H9 (cell line): Measurements from ENCODE around the gene RBSN. TPM values are rescaled to one million over a fixed set of nuclear protein-coding genes. Genes with fewer than 3 reads are reported as not detected.

Experiments used
- DNase-seq: peaks from one replicate; pipeline ENCODE4 v3.0.0-alpha.2; 2017
- H2AFZ ChIP-seq: one replicate; pipeline ENCODE4 v1.6.1; 2013; ENCODE audit warnings: mild to moderate bottlenecking, low read length, control low read depth, moderate library complexity
- H2AK5ac ChIP-seq: 2 replicates; pipeline ENCODE4 v1.6.1; 2013; ENCODE audit warnings: low read length, control low read depth, mixed read lengths; ENCODE audit not compliant: insufficient read length
- H2BK120ac ChIP-seq: one replicate; pipeline ENCODE4 v1.6.1; 2013; ENCODE audit warnings: low read depth, mild to moderate bottlenecking, low read length, control low read depth, inconsistent platforms; ENCODE audit not compliant: poor library complexity, severe bottlenecking
- H2BK12ac ChIP-seq: 2 replicates; pipeline ENCODE4 v1.6.1; 2013; ENCODE audit warnings: low read length, control low read depth, mixed read lengths, low read depth; ENCODE audit not compliant: insufficient read length
- H2BK15ac ChIP-seq: 2 replicates; pipeline ENCODE4 v1.6.1; 2013; ENCODE audit warnings: low read depth, low read length, control low read depth
- H2BK20ac ChIP-seq: one replicate; pipeline ENCODE4 v1.6.1; 2013; ENCODE audit warnings: low read depth, mild to moderate bottlenecking, low read length, control low read depth, inconsistent platforms; ENCODE audit not compliant: poor library complexity, severe bottlenecking
- H2BK5ac ChIP-seq: 2 replicates; pipeline ENCODE4 v1.6.1; 2013; ENCODE audit warnings: low read length, control low read depth, mixed read lengths; ENCODE audit not compliant: insufficient read length
- H3K14ac ChIP-seq: 2 replicates; pipeline ENCODE4 v1.6.1; 2013; ENCODE audit warnings: low read length, control low read depth; ENCODE audit not compliant: insufficient read depth
- H3K18ac ChIP-seq: 2 replicates; pipeline ENCODE4 v1.6.1; 2013; ENCODE audit warnings: low read depth, mild to moderate bottlenecking, mixed read lengths, low read length, control low read depth; ENCODE audit not compliant: insufficient read length
- H3K23ac ChIP-seq: 2 replicates; pipeline ENCODE4 v1.6.1; 2013; ENCODE audit warnings: low read length, control low read depth, mixed read lengths, low read depth; ENCODE audit not compliant: insufficient read length
- H3K23me2 ChIP-seq: 2 replicates; pipeline ENCODE4 v1.6.1; 2013; ENCODE audit warnings: low read depth, mild to moderate bottlenecking, mixed read lengths, low read length, control low read depth; ENCODE audit not compliant: insufficient read length, poor library complexity, severe bottlenecking
- H3K27ac ChIP-seq: 2 replicates; pipeline ENCODE4 v1.5.1; 2013; ENCODE audit warnings: low read length, control low read depth, mixed read lengths, low read depth; ENCODE audit not compliant: insufficient read length
- H3K27me3 ChIP-seq: 2 replicates; pipeline ENCODE4 v1.6.1; 2013; ENCODE audit warnings: low read length, control low read depth, inconsistent platforms; ENCODE audit not compliant: insufficient read depth
- H3K4ac ChIP-seq: 2 replicates; pipeline ENCODE4 v1.6.1; 2013; ENCODE audit warnings: low read depth, mild to moderate bottlenecking, control low read depth, inconsistent platforms, low read length, moderate library complexity
- H3K4me1 ChIP-seq: 2 replicates; pipeline ENCODE4 v1.6.1; 2013; ENCODE audit warnings: low read length, control low read depth, inconsistent platforms; ENCODE audit not compliant: insufficient read depth
- H3K4me2 ChIP-seq: 2 replicates; pipeline ENCODE4 v1.6.1; 2013; ENCODE audit warnings: low read length, control low read depth, mixed read lengths; ENCODE audit not compliant: insufficient read length, insufficient read depth
- H3K56ac ChIP-seq: 2 replicates; pipeline ENCODE4 v1.6.1; 2013; ENCODE audit warnings: low read depth, mild to moderate bottlenecking, mixed read lengths, low read length, control low read depth; ENCODE audit not compliant: insufficient read length
- H3K79me1 ChIP-seq: 2 replicates; pipeline ENCODE4 v1.6.1; 2013; ENCODE audit warnings: low read depth, mild to moderate bottlenecking, moderate library complexity, low read length, control low read depth, inconsistent platforms; ENCODE audit not compliant: insufficient read depth, poor library complexity, severe bottlenecking
- H3K79me2 ChIP-seq: 2 replicates; pipeline ENCODE4 v1.6.1; 2013; ENCODE audit warnings: low read length, control low read depth, inconsistent platforms; ENCODE audit not compliant: insufficient read depth
- H3K9ac ChIP-seq: 2 replicates; pipeline ENCODE4 v1.6.1; 2013; ENCODE audit warnings: low read length, control low read depth, mixed read lengths; ENCODE audit not compliant: insufficient read length; ENCODE audit errors: extremely low read depth
- H3K9me3 ChIP-seq: one replicate; pipeline ENCODE4 v1.6.1; 2013; ENCODE audit warnings: low read depth, low read length, inconsistent platforms; ENCODE audit not compliant: control insufficient read depth
- H3T11ph ChIP-seq: one replicate; pipeline ENCODE4 v1.6.1; 2013; ENCODE audit warnings: mild to moderate bottlenecking, low read length, control low read depth, inconsistent platforms
- H4K20me1 ChIP-seq: one replicate; pipeline ENCODE4 v1.6.1; 2013; ENCODE audit not compliant: control insufficient read depth, insufficient read length, insufficient read depth
- H4K5ac ChIP-seq: 2 replicates; pipeline ENCODE4 v1.6.1; 2013; ENCODE audit warnings: low read depth, mild to moderate bottlenecking, mixed read lengths, low read length, control low read depth; ENCODE audit not compliant: insufficient read length
- H4K8ac ChIP-seq: replicated peaks from 2 replicates; pipeline ENCODE4 v1.6.1; 2013; ENCODE audit warnings: low read length, control low read depth, mixed read lengths, low read depth; ENCODE audit not compliant: insufficient read length
- H4K91ac ChIP-seq: 2 replicates; pipeline ENCODE4 v1.6.1; 2013; ENCODE audit warnings: low read depth, mild to moderate bottlenecking, moderate library complexity, mixed read lengths, low read length, control low read depth; ENCODE audit not compliant: insufficient read length
- H3K27ac Mint-ChIP-seq, 3 experiments: 2 replicates in 2 of 3; 3 replicates in 1 of 3; pipeline ENCODE4 v1.8.0; 2020 to 2021; ENCODE audit warnings: mixed read lengths in 3 of 3, mild to moderate bottlenecking in 1 of 3, moderate library complexity in 1 of 3
- H3K27me3 Mint-ChIP-seq: 2 replicates; pipeline ENCODE4 v1.8.0; 2021; ENCODE audit warnings: low read depth, mild to moderate bottlenecking, moderate library complexity, mixed read lengths
- H3K36me3 Mint-ChIP-seq, 3 experiments: 2 replicates in 2 of 3; 3 replicates in 1 of 3; pipeline ENCODE4 v1.8.0; 2020 to 2021; ENCODE audit warnings: low read depth in 3 of 3, mixed read lengths in 3 of 3; ENCODE audit not compliant: insufficient read depth in 1 of 3
- H3K4me1 Mint-ChIP-seq, 2 experiments: 2 replicates each; pipeline ENCODE4 v1.8.0; 2020; ENCODE audit warnings: mixed read lengths in 2 of 2
- H3K4me3 Mint-ChIP-seq, 2 experiments: 2 replicates in 1 of 2; 3 replicates in 1 of 2; pipeline ENCODE4 v1.8.0; 2020 to 2021; ENCODE audit warnings: mild to moderate bottlenecking in 2 of 2, mixed read lengths in 2 of 2, moderate library complexity in 1 of 2
- H3K9me3 Mint-ChIP-seq, 2 experiments: 2 replicates in 1 of 2; 3 replicates in 1 of 2; pipeline ENCODE4 v1.8.0; 2020; ENCODE audit warnings: mild to moderate bottlenecking in 2 of 2, mixed read lengths in 2 of 2, moderate library complexity in 1 of 2
- WGBS: extraction: QIAGEN DNeasy Blood & Tissue Kit; methylation state at CpG from one replicate; pipeline ENCODE4 v1.1.7; 2013; ENCODE audit warnings: missing lambda C conversion rate, low lambda C conversion rate, mixed read lengths; ENCODE audit not compliant: insufficient read length; ENCODE audit errors: extremely low coverage; 5-methylcytosine and 5-hydroxymethylcytosine counted together
- total RNA-seq: library from RNA; stranded (reverse); gene quantifications from 2 replicates; pipeline ENCODE4 v1.2.1, GENCODE V29; 2021
- TF ChIP-seq, protein P1 (sequence below): fragments of 200-600 bp; sonication (generic); conservative IDR thresholded peaks from 3 replicates; pipeline ENCODE4 v1.8.0; 2021; ENCODE audit warnings: antibody characterized with exemption, mild to moderate bottlenecking

RBSN gene
- total RNA-seq, 1 experiment from 2014 or later = 16.0 TPM

DNA sequence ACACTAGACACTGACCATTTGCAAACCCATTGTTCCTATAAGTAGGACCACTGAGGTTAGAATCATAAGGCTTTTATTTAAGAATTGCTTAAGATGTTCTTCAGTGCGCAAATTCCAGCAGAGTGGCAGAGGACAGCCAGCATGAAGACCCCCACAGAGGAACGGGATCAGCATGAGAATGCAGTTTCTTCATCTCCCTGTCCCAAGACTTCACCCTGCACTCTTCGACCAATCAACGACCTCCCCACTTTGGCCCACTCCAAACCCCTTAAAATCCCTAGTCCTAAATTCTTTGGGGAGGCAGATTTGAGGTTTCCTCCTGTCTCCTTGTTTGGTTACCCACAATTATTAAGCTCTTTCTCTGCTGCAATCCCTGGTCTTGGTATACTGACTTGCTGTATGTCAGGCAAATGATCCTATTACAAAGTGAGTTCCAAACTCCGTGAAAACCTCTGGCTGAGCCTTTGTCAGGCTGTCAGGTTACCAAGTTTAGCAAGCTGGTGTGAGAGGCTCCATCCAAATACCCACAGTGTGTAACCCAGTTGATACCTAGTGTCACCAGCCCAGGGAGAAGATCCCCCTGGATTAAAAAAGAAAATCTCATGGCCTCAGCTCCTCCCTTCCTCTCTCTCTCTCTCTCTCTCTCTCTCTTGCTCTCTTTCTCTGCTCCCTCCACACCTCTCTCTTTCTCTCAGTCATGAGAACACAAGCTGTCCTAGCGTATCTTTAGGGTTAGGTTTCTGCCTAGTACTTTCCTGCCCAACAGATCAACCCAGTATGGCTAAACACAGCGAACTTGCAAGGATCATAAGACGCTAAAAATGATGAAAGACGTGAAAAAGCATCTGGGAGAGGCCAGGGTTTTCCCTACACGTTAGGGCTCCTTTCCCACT, 15.8 kb upstream of the RBSN start:
- Histone ChIP-seq H3K4me2 (peak overlapping the region; percentile 39), H2BK5ac (no peak overlapping the region), H3K14ac (no peak overlapping the region), H3K23ac (no peak overlapping the region), H3K27ac (no peak overlapping the region), H4K20me1 (no peaks in the 10 kb centered on the region), H2BK12ac (no peak overlapping the region), H4K5ac (no peak overlapping the region), H3T11ph (no peak overlapping the region), H3K4ac (no peak overlapping the region), H2AK5ac (no peak overlapping the region), H3K4me1 (peaks cover 5% of the 10 kb centered on the region; the same call in 1 of the 2 replicates), H4K8ac (no peak overlapping the region), H3K27me3 (no peaks in the 10 kb centered on the region), H2BK120ac (no peak overlapping the region), H4K91ac (no peak overlapping the region), H3K79me2 (no peaks in the 10 kb centered on the region), H3K79me1 (no peaks in the 10 kb centered on the region), H3K23me2 (peaks cover 3% of the 10 kb centered on the region), H3K9ac (no peak overlapping the region), H3K9me3 (peaks cover 4% of the 10 kb centered on the region), H2AFZ (peak overlapping the region; percentile 27), H2BK15ac (no peak overlapping the region), H2BK20ac (no peak overlapping the region), H3K18ac (no peak overlapping the region), H3K56ac (no peak overlapping the region)
- DNase-seq = no peak
- WGBS = no CpG with 5 or more reads among the region's 10 CpGs
- Mint-ChIP-seq H3K9me3 (no peaks in the 10 kb centered on the region), H3K27ac (peak overlapping the region in 1 of 3 experiments; percentile 3; a peak in 2 of 7 replicates), H3K27me3 (peaks cover 26% of the 10 kb centered on the region), H3K36me3 (no peaks in the 10 kb centered on the region), H3K4me1 (peaks cover 26 to 27% of the 10 kb centered on the region in 2 experiments), H3K4me3 (peak overlapping the region in 1 of 2 experiments; percentile 56; a peak in 3 of 5 replicates)
- TF ChIP-seq, protein P1, sequence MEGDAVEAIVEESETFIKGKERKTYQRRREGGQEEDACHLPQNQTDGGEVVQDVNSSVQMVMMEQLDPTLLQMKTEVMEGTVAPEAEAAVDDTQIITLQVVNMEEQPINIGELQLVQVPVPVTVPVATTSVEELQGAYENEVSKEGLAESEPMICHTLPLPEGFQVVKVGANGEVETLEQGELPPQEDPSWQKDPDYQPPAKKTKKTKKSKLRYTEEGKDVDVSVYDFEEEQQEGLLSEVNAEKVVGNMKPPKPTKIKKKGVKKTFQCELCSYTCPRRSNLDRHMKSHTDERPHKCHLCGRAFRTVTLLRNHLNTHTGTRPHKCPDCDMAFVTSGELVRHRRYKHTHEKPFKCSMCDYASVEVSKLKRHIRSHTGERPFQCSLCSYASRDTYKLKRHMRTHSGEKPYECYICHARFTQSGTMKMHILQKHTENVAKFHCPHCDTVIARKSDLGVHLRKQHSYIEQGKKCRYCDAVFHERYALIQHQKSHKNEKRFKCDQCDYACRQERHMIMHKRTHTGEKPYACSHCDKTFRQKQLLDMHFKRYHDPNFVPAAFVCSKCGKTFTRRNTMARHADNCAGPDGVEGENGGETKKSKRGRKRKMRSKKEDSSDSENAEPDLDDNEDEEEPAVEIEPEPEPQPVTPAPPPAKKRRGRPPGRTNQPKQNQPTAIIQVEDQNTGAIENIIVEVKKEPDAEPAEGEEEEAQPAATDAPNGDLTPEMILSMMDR = no peak
